Inflammatory macrophage treated with lipopolysaccharide for 4 hours (primary cell): ENCODE data around the gene CHST10.
"Not testable (repeated sequence)": the region's sequence is repeated elsewhere in the genome, so short reads cannot be mapped to it uniquely, and the experiment has no call there.

Experiments used
- DNase-seq: peaks from one replicate; pipeline ENCODE4 v3.0.0-alpha.2; 2020

The CHST10 gene

DNA sequence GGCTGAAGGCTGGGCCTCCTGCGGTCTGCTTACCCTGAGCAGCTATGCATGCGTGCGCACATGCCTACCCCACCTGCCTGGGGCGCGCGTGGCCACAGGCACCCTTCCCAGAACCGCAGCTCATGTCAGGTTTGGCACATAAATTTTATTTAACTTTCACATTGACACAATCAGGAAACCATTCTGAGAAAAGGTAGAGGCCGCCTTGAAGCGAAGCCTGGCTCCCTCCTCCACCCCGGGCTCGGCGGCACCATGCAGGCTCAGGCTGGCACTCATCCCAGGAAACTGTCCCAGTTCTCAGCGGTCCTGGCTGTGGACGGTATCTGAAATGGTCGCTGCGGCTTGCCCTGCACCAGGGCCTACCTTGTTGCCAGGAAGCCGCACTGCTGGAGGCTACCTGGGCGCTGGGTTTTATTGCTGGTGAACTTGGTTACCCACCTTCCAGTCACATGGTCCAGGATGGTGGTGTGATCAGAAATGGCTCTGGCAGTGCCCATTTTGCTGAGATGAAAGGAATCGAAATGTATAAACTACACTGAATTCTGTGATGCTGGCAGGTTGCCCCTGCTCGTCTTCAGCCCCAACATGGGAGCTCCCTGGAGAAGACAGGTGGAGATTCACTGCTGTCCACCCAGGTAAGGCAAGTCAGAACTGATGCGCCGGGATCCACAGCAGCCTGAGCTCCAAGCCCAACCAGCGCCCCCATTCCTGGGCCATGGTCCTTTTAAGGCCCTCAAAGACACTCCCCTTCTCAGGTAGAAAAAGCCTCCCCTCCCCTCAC is 25.5 kb downstream of the CHST10 start:
- no peak for DNase-seq

DNA sequence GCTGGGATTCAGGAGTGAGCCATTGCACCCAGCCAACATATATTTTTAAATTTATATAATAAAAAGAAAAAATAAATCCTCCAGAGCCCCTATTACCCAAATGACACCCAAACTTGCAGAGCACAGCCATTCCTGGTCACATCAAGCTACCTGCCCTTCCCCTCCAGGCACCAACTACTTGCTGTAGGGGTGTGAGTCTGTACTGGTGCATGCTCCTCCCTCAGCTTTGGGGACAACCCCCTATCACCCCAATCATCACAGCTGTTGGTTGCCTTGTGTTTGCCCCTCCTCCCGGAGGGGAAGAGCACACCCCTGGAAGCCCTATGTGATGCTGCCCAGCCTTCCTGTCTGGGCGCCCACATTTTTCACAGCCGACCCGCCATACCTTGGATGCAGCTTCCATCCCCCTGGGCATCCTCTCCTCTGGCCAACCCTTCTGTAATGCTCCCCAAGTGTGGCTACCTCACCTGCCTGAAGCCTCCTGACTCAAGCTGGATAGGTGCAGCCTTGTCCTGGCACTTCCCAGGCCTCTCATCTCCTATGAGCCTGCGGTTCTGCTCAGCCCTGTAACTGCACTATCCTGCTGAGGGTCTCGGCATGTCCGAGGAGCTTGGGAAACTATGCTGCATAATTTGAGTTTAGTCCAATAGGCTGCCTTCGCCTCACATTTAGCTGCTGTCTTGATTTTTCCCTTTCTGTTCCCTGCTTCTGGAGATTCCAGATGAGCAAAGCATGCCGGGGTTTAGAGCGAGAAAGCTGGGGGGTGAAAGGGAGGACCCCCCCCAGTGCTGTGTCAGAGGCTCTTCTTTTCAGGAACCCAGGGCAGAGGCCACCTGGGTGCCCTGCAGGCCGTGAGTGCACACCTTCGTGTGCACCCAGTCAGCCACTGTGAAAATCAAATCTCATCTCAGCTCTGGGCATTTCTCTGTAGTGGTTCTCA is 27.2 kb downstream of the CHST10 start:
- DNase-seq, result no peak

DNA sequence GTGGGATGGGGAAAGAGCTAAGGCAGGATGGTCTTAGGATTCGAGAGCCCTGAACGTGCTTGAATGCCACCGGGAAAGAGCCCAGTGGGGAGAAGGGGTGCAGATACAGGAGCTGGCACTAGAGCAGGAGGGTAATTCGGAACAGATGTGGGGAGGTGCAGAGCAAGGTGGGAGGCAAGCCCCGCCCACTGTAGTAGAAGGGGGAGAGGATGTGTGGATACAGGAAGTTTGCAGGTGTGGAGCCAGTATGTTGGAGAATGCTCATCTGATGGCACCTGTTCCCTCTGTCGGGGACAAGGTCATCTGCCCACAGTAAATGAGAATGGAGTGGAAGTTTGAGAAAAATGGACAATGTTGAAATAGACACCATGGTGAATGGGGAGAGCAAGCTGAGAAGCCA is 28.8 kb downstream of the CHST10 start:
- no peak for DNase-seq

DNA sequence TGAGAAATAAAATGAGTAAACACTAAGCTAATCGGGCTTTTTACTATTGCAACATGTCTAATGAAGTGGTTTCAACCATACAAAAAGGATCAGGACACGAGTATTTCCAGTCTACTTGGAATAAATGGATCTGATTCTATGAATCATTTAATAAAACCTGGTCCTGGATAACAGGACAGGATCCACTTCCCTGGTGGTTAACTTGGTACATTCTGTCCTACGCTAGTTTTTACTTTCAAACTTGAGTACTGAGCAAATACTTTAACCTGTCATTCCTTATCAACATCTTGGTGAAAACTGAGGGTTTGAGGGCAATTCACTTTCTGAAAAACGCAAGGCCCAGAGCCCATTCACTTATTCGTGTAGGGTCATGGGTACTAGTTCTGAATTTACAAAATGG is 33.5 kb downstream of the CHST10 start:
- DNase-seq, result no peak

DNA sequence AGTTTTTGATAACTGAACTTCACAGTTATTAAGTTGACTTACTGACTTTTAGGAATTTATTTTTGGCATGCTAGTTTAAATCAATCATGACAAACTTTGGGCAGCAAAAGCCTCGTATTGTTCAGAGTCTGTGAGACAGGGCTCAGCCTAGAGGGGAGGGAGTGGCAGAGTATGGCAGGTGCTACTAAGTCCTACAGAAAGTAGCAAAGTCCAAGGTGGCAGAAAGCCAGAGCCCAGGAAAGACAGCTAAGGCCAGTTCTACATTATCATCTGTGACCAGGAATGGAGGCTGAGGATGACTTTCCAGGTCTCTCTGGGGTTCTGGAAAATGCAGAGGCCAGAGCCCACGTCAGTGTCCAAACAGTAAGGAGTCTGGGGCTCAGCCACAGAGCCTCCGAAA is 34.2 kb downstream of the CHST10 start:
- DNase-seq, result no peak

DNA sequence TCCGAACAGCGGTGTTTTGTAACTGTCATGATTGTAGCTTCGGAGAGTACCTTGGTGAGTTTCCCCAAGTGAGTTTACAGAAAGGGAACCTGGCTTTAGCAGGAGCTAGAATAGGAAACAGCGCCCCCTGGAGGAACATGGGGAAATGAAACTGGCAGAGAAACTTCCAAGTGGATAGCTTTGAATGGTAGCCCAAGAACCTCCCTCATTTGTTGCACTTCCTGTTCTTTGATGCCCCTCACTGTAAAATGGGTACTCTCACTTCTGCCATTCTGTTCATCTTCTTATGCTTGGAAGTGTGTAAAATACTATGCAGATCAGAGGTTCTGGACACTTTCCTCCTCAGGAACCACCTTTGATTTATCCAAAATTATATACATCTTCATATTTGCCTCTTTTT is 36.2 kb downstream of the CHST10 start:
- DNase-seq, result peak; percentile 85

DNA sequence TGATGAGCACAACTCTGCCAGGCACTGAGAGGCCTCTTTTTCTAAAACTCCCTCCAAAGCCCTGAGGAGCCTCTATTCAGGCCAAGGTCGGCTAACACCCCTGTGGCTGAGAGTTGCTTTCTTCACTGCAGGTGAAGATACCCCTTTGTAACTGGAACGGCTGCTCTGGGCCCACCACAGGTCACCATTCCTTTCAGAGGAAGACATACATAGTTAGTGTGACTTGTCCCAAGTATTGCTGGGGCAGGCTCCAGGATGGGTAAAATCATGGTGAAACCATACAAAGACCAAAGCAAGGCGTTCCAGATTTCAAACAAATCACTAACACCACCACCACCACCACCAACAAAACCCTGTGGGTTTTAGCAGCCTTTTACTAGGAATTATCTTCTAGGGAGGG is 36.8 kb downstream of the CHST10 start:
- DNase-seq, result no peak

DNA sequence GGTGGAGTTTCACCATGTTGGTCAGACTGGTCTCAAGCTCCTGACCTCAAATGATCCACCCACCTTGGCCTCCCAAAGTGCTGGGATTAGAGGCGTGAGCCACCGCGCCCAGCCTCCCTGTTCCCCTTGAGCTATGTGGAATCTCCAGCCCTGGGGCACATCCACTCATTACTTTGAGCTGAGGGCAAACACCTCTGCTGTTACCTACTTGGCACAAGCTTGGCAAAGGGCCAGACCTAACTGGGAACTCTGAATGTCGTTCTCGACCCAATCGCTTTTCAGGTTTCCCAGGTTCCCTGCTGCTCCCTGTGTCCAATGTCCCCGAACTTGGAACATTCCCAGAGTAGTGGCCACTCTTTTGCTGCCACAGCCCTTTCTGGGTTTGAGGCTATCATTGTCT is 40.6 kb downstream of the CHST10 start:
- DNase-seq, result no peak

DNA sequence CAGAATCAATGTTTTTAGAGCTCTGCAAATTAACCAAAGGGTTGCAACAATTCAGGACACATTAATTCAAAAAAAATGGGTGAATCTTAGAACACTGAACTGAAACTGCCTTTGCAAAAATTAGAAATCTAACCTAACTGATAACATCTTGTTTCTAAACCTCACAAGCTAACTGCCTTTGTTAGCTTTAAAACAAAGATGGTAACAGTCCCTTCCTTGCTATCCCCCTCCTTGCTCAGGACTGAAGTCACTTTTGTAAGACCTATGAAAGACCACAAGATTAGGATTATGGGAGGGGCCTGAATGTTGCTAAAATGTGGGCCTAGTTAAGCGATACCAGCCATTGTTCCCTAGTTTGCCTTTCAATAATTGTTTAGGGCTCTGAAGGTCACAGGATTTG is 50.3 kb downstream of the CHST10 start:
- no peak for DNase-seq

DNA sequence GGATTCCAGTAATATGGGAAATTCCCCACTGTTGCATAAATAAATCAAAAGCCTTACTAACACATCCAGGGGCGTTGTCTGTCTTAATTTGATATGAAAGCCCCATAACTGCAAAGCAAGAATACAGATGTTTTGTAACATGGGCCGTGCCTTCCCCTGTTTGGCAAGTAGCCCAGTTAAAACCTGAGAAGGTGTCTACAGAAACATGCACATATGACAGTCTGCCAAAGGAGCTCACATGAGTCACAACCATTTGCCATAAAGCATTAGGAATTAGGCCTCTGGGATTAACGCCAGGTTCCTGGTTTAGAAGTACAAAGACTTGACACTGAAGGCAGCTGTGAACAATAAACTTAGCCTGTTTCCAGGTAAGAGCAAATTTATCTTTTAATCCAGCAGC is 52.0 kb downstream of the CHST10 start:
- DNase-seq, result no peak

DNA sequence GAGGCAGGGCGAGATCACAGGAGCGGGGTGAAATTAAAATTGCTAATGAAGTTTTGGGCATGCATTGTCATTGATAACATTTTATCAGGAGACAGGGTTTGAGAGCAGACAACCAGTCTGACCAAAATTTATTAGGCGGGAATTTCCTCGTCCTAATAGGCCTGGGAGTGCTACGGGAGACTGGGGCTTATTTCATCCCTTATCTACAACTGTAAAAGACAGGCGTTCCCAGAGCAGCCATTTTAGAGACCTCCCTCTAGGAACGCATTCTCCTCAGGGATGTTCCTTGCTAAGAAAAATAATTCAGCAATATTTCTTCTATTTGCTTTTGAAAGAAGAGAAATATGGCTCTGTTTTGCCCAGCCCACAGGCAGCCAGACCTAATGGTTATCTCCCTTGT is 55.2 kb downstream of the CHST10 start:
- DNase-seq, result not testable (repeated sequence)

DNA sequence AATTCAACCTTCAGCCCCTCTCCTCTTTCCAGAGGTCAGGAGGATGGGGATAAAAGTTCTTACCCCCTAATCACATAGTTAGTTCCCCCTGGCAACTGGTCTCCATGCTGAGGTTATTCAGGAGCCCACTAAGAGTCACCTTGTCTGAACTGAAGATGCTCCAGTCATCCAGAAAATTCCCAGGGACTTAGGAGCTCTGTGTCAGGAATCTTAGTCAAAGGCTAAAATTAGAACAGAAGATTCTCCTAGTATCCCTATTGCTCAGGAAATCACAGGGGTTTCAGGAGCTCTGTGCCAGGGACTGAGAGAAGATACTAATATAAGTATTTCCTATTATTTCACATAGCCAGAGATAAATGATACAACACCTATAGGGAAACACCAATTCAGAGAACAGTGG is 57.9 kb downstream of the CHST10 start:
- no peak for DNase-seq

DNA sequence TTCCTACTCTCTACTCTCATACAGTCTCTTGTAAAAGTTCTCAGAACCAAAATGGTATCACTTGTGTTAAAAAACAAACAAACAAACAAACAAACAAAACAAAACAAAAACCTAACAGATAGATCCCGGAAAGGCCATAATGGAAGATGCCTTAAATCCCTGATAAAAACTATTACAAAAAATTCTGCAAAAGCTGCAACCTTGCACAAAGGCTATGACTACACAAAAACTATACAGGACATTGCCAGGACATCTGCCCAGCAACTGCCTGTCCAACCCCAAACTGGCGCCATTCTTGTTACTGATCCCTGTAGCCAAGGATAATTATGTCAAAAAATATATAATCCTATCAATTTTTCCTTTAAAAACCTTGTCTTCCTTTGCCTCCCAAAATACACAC is 58.9 kb downstream of the CHST10 start:
- DNase-seq, result no peak

DNA sequence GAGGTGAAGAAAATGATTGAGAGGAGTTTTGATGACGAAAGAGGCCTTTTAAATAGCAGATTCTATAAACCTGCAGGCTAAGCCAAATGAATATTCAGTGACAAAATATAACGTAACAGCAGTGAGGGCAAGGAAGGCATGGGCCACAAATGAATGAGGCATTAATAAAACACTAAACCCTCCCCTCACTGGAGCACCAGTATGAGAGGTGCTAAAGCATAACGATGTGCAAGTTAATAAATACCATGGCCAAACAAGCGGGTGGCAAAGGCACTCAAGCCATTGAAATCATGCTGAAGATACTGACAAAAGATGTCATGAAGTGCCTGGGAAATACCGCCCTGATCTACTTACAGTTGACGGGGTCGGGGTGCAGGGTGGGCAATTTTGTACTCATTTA is 64.9 kb downstream of the CHST10 start:
- no peak for DNase-seq

DNA sequence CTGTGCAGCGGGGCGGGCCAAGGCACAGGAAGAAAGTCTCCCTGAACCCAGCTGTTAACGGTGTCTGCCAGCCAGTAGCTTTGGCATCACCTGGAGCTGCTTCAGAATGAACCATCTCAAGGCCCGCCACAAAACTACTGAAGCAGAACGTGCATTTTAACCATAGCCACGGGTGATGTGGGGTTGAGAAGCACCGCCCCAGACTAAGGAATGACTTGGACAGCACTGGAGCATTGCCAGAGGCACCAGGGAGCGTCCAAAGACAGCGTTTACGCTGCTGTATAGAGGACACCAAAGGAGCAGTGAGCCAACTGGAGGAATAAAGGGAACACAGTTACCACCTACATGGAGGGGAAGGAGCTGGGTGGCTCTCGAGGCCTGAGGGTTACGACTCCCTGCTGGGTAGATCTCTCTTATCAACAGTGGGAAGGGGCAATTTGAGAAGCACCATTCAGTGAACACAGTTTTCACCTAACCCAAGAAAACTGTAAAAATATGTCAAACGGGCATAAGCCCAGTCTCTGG is 66.7 kb downstream of the CHST10 start:
- DNase-seq, result no peak

DNA sequence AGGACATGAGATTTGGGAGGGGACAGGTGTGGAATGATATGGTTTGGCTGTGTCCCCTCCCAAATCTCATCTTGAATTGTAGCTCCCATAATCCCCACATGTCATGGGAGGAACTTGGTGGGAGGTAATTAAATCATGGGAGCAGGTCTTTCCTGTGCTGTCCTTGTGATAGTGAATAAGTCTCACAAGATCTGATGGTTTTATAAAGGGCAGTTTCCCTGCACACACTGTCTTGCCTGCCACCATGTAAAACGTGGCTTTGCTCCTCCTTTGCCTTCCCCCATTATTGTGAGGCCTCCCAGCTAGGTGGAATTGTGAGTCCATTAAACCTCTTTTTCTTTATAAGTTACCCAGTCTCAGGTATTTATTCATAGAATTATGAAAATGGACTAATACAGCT is 72.3 kb downstream of the CHST10 start:
- not testable (repeated sequence) for DNase-seq

DNA sequence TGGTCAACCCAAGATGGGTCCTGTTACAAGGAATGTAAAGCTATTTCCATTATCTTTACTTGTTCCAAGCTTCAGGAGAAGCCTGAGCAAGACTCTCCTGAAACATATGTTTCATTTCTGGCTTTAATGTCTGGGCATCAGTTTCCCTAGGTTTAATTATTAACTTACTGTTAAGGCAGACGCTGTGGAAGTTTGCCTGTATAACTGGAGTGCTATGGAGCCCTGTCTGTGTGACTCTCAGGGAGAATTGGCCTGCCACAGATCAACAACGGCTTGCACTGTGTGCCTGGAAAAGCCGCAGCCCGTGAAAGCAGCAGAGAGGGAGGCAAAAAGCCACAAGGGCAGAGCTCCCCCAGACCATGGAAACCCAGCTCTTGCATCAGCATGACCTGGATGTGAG is 73.0 kb downstream of the CHST10 start:
- no peak for DNase-seq

DNA sequence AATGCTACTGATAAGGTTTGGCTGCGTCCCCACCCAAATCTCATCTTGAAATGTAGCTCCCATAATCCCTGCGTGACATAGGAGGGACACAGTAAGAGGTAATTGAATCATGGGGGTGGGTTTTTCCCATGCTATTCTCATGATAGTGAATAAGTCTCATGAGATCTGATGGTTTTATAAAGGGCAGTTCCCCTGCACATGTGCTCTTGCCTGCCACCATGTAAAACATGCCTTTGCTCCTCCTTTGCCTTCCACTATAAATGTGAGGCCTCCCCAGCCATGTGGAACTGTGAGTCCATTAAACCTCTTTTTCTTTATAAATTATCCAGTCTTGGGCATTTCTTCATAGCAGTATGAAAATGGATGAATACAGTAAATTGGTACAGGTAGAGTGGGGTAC is 75.0 kb downstream of the CHST10 start:
- not testable (repeated sequence) for DNase-seq
